ENCODE data around the gene MIOX.

DNA sequence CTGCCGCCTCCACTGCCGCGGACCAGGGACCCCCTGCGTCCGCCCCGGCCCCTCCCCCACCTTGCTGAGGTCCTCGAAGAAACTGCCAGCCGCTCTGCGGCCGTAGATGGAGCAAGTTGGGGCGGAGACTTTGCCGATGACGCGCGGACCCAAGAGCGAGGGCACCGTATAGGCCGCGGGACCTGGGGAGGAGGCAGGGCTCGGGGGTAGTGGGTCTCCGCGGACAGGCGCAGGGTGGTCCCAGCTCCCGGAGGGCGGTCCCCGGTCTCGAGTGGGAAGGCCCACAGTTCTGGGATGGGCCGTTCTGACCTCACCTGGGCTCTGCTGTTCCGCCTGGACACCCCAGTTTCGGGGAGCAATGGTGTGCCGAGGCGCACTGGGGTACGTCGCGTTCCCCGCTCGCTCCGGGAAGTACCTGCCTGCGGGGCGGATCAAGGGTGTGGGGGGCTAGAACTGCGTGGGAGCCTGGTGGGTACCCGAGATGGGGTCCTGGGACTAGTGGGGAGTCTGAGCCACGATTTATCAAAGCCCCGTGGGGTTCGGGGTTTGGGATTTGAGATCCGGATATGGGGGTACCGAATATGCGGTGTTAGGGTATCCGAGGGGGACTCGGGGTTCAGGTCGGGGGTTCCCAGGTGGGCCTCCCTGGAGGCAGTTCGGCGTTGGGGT is 44.4 kb downstream of the MIOX start:
- TF ChIP-seq CEBPB (IDR thresholded peaks at IDR 0.05) (no peak), TAF1 (IDR thresholded peaks at IDR 0.05; ENCODE audit: low read depth) (no peak), RAD21 (IDR thresholded peaks at IDR 0.05; ENCODE audit: low read depth) (no peak), ZBTB7A (IDR thresholded peaks at IDR 0.05; ENCODE audit: low read depth) (0 out of 2 replicates have a peak, but pooled peaks have one; percentile 14), EP300 (IDR thresholded peaks at IDR 0.05; ENCODE audit: borderline replicate concordance) (no peak)
- TF ChIP-seq, protein P1, sequence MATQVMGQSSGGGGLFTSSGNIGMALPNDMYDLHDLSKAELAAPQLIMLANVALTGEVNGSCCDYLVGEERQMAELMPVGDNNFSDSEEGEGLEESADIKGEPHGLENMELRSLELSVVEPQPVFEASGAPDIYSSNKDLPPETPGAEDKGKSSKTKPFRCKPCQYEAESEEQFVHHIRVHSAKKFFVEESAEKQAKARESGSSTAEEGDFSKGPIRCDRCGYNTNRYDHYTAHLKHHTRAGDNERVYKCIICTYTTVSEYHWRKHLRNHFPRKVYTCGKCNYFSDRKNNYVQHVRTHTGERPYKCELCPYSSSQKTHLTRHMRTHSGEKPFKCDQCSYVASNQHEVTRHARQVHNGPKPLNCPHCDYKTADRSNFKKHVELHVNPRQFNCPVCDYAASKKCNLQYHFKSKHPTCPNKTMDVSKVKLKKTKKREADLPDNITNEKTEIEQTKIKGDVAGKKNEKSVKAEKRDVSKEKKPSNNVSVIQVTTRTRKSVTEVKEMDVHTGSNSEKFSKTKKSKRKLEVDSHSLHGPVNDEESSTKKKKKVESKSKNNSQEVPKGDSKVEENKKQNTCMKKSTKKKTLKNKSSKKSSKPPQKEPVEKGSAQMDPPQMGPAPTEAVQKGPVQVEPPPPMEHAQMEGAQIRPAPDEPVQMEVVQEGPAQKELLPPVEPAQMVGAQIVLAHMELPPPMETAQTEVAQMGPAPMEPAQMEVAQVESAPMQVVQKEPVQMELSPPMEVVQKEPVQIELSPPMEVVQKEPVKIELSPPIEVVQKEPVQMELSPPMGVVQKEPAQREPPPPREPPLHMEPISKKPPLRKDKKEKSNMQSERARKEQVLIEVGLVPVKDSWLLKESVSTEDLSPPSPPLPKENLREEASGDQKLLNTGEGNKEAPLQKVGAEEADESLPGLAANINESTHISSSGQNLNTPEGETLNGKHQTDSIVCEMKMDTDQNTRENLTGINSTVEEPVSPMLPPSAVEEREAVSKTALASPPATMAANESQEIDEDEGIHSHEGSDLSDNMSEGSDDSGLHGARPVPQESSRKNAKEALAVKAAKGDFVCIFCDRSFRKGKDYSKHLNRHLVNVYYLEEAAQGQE (IDR thresholded peaks at IDR 0.05; ENCODE audit: low read depth), result no peak

Measured in Ishikawa (cell line).